K562 (cell line): Measurements from ENCODE around the gene SAE1. TPM values are rescaled to one million over a fixed set of nuclear protein-coding genes. Genes with fewer than 3 reads are reported as not detected.
A peak's percentile ranks its signal among the peaks of the same experiment; 100 is the strongest.

Experiments
- CAMTA2 ChIP-seq: fragments of 250-450 bp; sonication (Bioruptor Pico); conservative IDR thresholded peaks from 2 replicates; pipeline ENCODE4 v1.5.1; 2022
- CEBPG ChIP-seq, 3 experiments: fragments of 200-800 bp in 1 of 3; sonication (Bioruptor generic) in 1 of 3; sonication (generic) in 1 of 3; formaldehyde crosslinking in 1 of 3; IDR thresholded peaks in 2 of 3; conservative IDR thresholded peaks in 1 of 3; 2 replicates each; pipeline versions ENCODE4 v1.6.1 to v1.8.0; 2016 to 2022; ENCODE audit warnings: missing compliant biosample characterization in 2 of 3, missing genetic modification characterization in 2 of 3, mild to moderate bottlenecking in 1 of 3, missing genetic modification reagents in 1 of 3
- CHD1 ChIP-seq: fragments of 200-600 bp; sonication (generic); IDR thresholded peaks from one replicate; pipeline ENCODE4 v1.6.1; 2012; ENCODE audit warnings: mild to moderate bottlenecking, moderate library complexity, low read length, inconsistent platforms
- ESRRA ChIP-seq: fragments of 450-650 bp; IDR thresholded peaks from 2 replicates; pipeline ENCODE4 v1.6.1; 2014; ENCODE audit warnings: low read depth, mild to moderate bottlenecking, moderate library complexity, borderline replicate concordance
- GABPB1 ChIP-seq: sonication (generic); formaldehyde crosslinking; IDR thresholded peaks from 2 replicates; pipeline ENCODE4 v1.8.0; 2022; ENCODE audit warnings: mild to moderate bottlenecking, missing genetic modification reagents
- HDAC3 ChIP-seq: fragments of 450-650 bp; IDR thresholded peaks from 2 replicates; pipeline ENCODE4 v1.6.1; 2018; ENCODE audit warnings: borderline replicate concordance, mild to moderate bottlenecking, moderate library complexity; ENCODE audit not compliant: partially characterized antibody
- ILK ChIP-seq: fragments of 450-650 bp; IDR thresholded peaks from 2 replicates; pipeline ENCODE4 v1.6.1; 2016; ENCODE audit warnings: missing genetic modification characterization, low read depth, mild to moderate bottlenecking, missing compliant biosample characterization, moderate library complexity, borderline replicate concordance
- MAFG ChIP-seq: fragments of 450-650 bp; conservative IDR thresholded peaks from 2 replicates; pipeline ENCODE4 v1.6.1; 2016; ENCODE audit warnings: missing genetic modification characterization, missing compliant biosample characterization
- RBM39 ChIP-seq: fragments of 200-400 bp; formaldehyde crosslinking; optimal IDR thresholded peaks from 2 replicates; pipeline ENCODE3; 2018; ENCODE audit warnings: low read depth, low read length
- SMAD1 ChIP-seq: fragments of 150-350 bp; IDR thresholded peaks from 2 replicates; pipeline ENCODE4 v1.6.1; 2014; ENCODE audit warnings: low read length, low read depth; ENCODE audit not compliant: partially characterized antibody
- SMARCA5 ChIP-seq: fragments of 450-650 bp; IDR thresholded peaks from 2 replicates; pipeline ENCODE4 v1.6.1; 2016
- TCF7 ChIP-seq: sonication (generic); IDR thresholded peaks from 2 replicates; pipeline ENCODE4 v1.6.1; 2016; ENCODE audit warnings: antibody characterized with exemption, borderline replicate concordance
- TGIF2 ChIP-seq: sonication (generic); formaldehyde crosslinking; IDR thresholded peaks from 2 replicates; pipeline ENCODE4 v1.8.1; 2022; ENCODE audit warnings: mild to moderate bottlenecking, missing genetic modification reagents, moderate library complexity
- U2AF2 ChIP-seq: fragments of 200-400 bp; formaldehyde crosslinking; optimal IDR thresholded peaks from 2 replicates; pipeline ENCODE3; 2017; ENCODE audit warnings: low read depth, mild to moderate bottlenecking, low read length
- XRCC5 ChIP-seq: fragments of 200-400 bp; formaldehyde crosslinking; IDR thresholded peaks from 2 replicates; pipeline ENCODE4 v1.6.1; 2017; ENCODE audit warnings: low read depth, mild to moderate bottlenecking, low read length
- YBX1 ChIP-seq: fragments of 450-650 bp; IDR thresholded peaks from 2 replicates; pipeline ENCODE4 v1.7.1; 2016; ENCODE audit warnings: mild to moderate bottlenecking
- ZNF12 ChIP-seq: sonication (generic); formaldehyde crosslinking; IDR thresholded peaks from 2 replicates; pipeline ENCODE4 v1.4.0; 2020; ENCODE audit warnings: mild to moderate bottlenecking, missing genetic modification reagents
- ZNF133 ChIP-seq: fragments of 250-450 bp; sonication (Bioruptor Pico); IDR thresholded peaks from 2 replicates; pipeline ENCODE4 v1.4.0; 2020; ENCODE audit warnings: mild to moderate bottlenecking
- ZNF668 ChIP-seq: fragments of 250-450 bp; sonication (Bioruptor Pico); IDR thresholded peaks from 2 replicates; pipeline ENCODE4 v1.8.0; 2022; ENCODE audit warnings: mild to moderate bottlenecking, inconsistent platforms
- ZNF696 ChIP-seq: fragments of 250-450 bp; sonication (Bioruptor Pico); conservative IDR thresholded peaks from 2 replicates; pipeline ENCODE4 v1.4.0; 2020; ENCODE audit warnings: mild to moderate bottlenecking, moderate library complexity
- polyA plus RNA-seq, 8 experiments: library from polyadenylated mRNA; depleted of rRNA in 4 of 8; stranded (reverse) in 5 of 8; unstranded in 3 of 8; fragments of >200 nt; fragmentation: Nextera tagmentation in 2 of 8; fragmentation: Illumina TruSeq in 1 of 8; extraction: Ambion mirVana in 2 of 8; extraction: Trizol in 1 of 8; gene quantifications; 2 replicates each; pipeline versions ENCODE4 v1.2.1 to v1.2.3, GENCODE V29; 2011 to 2014; ENCODE audit warnings: inconsistent platforms in 1 of 8, missing spikeins in 1 of 8
- total RNA-seq, 7 experiments: library from RNA; depleted of rRNA in 6 of 7; stranded (reverse); fragments of >200 nt in 6 of 7; fragmentation: Illumina TruSeq in 2 of 7; extraction: Trizol in 2 of 7; gene quantifications; 2 replicates each; pipeline versions ENCODE4 v1.2.1 to v1.2.3, GENCODE V29; 2011 to 2021; ENCODE audit warnings: low replicate concordance in 1 of 7
- TF ChIP-seq, protein P1 (sequence below): sonication (generic); formaldehyde crosslinking; IDR thresholded peaks from 2 replicates; pipeline ENCODE4 v1.9.0; 2022; ENCODE audit warnings: mild to moderate bottlenecking, missing genetic modification reagents
- TF ChIP-seq, protein P2 (sequence below): fragments of 250-450 bp; sonication (Bioruptor Pico); IDR thresholded peaks from 2 replicates; pipeline ENCODE4 v1.4.0; 2020; ENCODE audit warnings: borderline replicate concordance
- TF ChIP-seq, protein P3 (sequence below): fragments of 450-650 bp; IDR thresholded peaks from 2 replicates; pipeline ENCODE4 v1.6.1; 2017; ENCODE audit warnings: antibody characterized with exemption, mild to moderate bottlenecking

SAE1 gene
- total and polyA plus RNA-seq, 9 of the 15 experiments (the other 6 are each of a cell fraction or from before 2014, with no cell fraction given): 82.8 to 299 (median 217) TPM

DNA sequence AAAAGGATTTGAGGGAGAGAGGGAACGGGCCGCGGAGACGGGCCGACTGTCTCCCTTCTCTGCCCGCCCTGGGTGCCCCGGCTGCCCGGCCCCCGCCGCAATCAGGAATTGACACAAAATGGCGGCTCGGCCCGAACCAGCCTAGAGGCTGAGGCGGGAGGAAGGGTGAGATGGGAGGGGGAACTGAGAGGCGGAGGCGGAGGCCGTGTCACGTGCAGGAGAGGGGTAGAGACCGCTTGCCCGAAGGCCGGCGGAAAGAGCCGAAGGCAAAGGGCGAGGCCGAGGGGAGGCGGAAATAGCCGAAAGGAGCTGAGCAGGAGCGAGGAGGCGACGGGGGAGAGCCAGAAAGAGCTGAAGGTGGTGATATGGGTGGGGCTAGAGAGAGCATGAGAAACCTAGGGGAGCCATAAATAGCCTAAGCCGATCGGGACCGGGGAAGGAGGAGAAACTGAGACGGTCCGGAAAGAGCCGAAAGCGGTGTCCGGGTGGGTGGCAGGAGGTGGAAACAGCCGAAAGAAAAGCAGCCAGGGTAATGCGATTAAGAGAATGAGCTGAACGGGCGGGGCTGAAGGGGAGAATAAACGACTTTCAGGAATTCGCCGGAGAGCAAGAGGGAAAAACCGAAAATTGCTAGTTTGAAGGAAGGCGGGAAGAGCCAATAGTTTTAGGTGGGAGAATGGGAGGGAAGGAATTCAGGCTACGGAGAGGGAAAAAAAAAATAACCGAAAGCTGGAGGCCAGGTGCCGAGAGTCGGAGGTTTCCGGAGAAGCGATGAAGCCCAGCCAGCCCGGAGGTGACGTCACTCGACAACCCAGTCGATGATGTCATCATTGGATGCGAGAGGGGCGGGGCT, 17.4 kb upstream of the SAE1 start, which contains the start of gene ZC3H4 (continued):
- TF ChIP-seq ZNF133 (no peak), SMAD1 (peak; percentile 53), ESRRA (peak; percentile 18; the same call in 1 of the 2 replicates), ILK (tag) (no peak), ZNF696 (CRISPR knock-in tag) (no peak), RBM39 (no peak), XRCC5 (0 out of 2 replicates have a peak, but pooled peaks have one; percentile 20), SMARCA5 (peak; percentile 59; the same call in 1 of the 2 replicates), HDAC3 (no peak), MAFG (tag) (no peak), GABPB1 (peak; percentile 92), ZNF668 (CRISPR knock-in tag) (no peak), TGIF2 (CRISPR knock-in tag) (no peak), CAMTA2 (CRISPR knock-in tag) (no peak; the same call in 1 of the 2 replicates), U2AF2 (no peak), YBX1 (no peak), TCF7 (no peak), CHD1 (no peak), CEBPG (CRISPR knock-in tag; IDR thresholded peaks at IDR 0.05) (peak; percentile 71), CEBPG (tag; conservative IDR thresholded peaks at IDR 0.05 in 1 of 2, IDR thresholded peaks at IDR 0.05 in 1 of 2) (peak; percentile 63 to 89), ZNF12 (CRISPR knock-in tag) (no peak)
- TF ChIP-seq, protein P1, sequence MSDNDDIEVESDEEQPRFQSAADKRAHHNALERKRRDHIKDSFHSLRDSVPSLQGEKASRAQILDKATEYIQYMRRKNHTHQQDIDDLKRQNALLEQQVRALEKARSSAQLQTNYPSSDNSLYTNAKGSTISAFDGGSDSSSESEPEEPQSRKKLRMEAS (CRISPR knock-in tag): peak; percentile 95
- TF ChIP-seq, protein P2, sequence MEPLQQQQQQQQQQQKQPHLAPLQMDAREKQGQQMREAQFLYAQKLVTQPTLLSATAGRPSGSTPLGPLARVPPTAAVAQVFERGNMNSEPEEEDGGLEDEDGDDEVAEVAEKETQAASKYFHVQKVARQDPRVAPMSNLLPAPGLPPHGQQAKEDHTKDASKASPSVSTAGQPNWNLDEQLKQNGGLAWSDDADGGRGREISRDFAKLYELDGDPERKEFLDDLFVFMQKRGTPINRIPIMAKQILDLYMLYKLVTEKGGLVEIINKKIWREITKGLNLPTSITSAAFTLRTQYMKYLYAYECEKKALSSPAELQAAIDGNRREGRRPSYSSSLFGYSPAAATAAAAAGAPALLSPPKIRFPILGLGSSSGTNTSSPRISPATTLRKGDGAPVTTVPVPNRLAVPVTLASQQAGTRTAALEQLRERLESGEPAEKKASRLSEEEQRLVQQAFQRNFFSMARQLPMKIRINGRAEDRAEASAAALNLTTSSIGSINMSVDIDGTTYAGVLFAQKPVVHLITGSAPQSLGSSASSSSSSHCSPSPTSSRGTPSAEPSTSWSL (CRISPR knock-in tag): no peak
- TF ChIP-seq, protein P3, sequence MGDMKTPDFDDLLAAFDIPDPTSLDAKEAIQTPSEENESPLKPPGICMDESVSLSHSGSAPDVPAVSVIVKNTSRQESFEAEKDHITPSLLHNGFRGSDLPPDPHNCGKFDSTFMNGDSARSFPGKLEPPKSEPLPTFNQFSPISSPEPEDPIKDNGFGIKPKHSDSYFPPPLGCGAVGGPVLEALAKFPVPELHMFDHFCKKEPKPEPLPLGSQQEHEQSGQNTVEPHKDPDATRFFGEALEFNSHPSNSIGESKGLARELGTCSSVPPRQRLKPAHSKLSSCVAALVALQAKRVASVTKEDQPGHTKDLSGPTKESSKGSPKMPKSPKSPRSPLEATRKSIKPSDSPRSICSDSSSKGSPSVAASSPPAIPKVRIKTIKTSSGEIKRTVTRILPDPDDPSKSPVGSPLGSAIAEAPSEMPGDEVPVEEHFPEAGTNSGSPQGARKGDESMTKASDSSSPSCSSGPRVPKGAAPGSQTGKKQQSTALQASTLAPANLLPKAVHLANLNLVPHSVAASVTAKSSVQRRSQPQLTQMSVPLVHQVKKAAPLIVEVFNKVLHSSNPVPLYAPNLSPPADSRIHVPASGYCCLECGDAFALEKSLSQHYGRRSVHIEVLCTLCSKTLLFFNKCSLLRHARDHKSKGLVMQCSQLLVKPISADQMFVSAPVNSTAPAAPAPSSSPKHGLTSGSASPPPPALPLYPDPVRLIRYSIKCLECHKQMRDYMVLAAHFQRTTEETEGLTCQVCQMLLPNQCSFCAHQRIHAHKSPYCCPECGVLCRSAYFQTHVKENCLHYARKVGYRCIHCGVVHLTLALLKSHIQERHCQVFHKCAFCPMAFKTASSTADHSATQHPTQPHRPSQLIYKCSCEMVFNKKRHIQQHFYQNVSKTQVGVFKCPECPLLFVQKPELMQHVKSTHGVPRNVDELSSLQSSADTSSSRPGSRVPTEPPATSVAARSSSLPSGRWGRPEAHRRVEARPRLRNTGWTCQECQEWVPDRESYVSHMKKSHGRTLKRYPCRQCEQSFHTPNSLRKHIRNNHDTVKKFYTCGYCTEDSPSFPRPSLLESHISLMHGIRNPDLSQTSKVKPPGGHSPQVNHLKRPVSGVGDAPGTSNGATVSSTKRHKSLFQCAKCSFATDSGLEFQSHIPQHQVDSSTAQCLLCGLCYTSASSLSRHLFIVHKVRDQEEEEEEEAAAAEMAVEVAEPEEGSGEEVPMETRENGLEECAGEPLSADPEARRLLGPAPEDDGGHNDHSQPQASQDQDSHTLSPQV: no peak; the same call in 1 of the 2 replicates
